AG20443 (cell line): ENCODE results near the gene SIT1.

Source experiments
- DNase-seq: peaks from one replicate; pipeline ENCODE4 v3.0.0; 2012; ENCODE audit warnings: low spot score, mixed read lengths

SIT1 gene

DNA sequence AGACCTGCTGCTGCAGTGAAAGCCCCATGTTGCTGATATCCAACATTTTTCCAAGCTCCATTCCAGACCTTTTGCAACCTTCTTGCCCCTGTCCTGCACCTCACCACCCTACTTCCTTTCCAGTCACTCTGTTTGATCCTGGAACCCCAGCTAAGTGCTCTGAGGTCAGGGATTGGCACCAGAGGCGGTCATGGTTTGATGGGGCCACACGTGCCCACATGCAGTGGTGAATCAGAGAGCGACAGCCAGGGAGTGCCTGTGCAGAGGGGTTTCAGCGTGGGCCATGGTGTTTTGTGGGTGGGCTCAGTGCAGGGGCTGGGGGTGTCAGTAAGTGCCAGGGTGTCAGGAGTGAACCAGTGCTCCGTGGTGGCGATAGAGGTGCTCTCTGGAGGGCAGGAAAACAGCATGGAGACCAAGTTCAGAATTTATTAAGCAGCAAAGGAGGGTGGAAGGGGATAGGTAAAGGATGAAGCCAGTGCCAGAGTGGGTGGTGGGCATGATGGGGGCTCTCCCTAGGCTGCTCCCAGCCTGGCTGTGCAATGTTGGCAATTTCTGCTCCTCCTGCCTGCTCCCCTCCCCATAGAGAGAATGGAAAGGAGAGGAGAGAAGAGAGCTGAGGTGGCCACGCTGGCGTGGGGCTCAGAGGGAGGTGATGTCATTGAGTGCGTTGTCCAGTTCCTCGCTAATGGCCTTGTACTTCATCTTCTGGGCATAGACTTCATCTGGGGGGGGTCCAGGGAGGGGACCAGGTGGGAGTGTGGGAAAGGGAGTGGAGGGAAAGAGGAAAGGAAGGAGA, 32.0 kb upstream of the SIT1 start:
- no peak for DNase-seq

GRCh38 chr9:35682051-35682450, 31.3 kb upstream of the SIT1 start:
- DNase-seq = no peak

DNA sequence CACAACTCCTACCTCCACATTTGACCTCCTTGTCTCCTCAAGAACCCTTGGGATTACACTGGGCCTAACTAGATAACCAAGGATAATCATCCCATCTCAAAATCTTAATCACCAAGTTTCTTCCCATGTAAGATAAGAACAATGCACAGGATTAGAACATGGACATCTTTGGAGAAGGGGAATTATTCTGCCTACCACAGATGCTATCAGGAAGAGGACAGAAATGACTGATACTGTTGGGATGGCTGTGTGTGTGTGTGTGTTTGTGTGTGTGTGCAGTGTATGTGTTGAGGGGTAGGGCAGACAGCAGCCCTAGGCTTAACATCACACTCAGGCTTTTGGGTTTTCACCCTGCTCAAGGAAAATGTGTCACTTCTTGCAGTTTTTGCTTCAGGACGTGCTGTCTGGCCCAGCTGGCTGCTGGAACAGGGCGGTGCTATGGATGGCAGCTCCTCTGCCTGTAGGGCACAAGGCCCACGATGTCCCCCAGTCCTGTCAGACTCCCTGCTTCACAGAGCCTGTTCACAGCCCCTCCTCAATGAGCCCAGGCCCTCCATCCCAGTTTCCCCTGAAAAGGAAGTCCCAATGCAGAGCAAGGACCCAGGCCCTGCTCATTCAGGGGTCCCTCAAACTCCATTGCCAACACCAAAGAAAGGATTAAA, 30.7 kb upstream of the SIT1 start:
- no peak for DNase-seq

GRCh38 chr9:35680331-35681105, 29.8 kb upstream of the SIT1 start:
- DNase-seq = peak; percentile 46

DNA sequence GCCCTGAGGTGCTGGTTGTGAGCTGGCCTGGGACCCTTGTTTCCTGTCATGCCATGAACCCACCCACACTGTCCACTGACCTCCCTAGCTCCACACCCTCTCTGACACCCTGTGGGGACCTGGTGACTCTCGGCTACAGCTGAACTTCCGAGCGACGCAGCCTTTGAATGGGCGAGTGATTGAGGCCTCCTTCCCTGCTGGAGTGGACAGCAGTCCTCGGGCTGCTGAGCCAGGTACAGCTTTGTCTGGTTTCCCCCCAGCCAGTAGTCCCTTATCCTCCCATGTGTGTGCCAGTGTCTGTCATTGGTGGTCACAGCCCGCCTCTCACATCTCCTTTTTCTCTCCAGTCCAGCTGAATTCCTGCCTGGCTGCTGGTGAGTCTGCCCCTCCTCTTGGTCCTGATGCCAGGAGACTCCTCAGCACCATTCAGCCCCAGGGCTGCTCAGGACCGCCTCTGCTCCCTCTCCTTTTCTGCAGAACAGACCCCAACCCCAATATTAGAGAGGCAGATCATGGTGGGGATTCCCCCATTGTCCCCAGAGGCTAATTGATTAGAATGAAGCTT, 29.1 kb upstream of the SIT1 start:
- DNase-seq = no peak

DNA sequence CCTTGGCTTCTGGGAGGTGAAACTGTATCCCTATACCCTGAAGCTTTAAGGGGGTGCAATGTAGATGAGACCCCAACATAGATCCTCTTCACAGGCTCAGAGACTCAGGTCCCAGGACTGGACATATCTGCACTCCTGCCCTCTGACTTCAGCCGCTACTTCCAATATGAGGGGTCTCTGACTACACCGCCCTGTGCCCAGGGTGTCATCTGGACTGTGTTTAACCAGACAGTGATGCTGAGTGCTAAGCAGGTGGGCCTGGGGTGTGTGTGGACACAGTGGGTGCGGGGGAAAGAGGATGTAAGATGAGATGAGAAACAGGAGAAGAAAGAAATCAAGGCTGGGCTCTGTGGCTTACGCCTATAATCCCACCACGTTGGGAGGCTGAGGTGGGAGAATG, 28.4 kb upstream of the SIT1 start:
- DNase-seq = no peak

GRCh38 chr9:35675732-35676392, 25.1 kb upstream of the SIT1 start:
- peak; percentile 57 for DNase-seq

- DNase-seq = no peak
Observed at GRCh38 chr9:35675204-35675603, 24.5 kb upstream of the SIT1 start.

GRCh38 chr9:35674025-35674361, 23.3 kb upstream of the SIT1 start:
- DNase-seq = no peak

DNA sequence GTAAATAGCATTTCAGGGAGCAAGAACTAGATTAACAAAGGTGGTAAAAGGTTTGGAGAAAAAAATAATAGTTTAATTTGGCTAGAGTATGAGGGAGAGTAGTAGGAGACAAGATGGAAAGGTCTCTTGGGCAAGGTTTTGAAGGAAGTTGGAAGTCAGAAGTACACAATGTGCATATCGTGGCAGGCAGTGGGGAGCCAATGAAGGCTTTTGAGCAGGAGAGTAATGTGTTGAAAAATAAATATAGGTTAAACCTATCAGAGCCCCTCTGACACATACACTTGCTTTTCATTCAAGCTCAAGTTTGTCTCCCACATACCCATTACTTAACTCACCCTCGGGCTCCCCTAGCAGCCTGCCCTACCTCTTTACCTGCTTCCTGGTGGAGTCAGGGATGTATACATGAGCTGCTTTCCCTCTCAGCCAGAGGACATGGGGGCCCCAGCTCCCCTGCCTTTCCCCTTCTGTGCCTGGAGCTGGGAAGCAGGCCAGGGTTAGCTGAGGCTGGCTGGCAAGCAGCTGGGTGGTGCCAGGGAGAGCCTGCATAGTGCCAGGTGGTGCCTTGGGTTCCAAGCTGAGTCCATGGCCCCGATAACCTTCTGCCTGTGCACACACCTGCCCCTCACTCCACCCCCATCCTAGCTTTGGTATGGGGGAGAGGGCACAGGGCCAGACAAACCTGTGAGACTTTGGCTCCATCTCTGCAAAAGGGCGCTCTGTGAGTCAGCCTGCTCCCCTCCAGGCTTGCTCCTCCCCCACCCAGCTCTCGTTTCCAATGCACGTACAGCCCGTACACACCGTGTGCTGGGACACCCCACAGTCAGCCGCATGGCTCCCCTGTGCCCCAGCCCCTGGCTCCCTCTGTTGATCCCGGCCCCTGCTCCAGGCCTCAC, 22.6 kb upstream of the SIT1 start, which contains the start of gene CA9:
CA9 (plus strand) TSS at position 797 of the 893 bp plus-strand sequence; CDS start at position 829, 32 bp downstream.
- no peak for DNase-seq

DNA sequence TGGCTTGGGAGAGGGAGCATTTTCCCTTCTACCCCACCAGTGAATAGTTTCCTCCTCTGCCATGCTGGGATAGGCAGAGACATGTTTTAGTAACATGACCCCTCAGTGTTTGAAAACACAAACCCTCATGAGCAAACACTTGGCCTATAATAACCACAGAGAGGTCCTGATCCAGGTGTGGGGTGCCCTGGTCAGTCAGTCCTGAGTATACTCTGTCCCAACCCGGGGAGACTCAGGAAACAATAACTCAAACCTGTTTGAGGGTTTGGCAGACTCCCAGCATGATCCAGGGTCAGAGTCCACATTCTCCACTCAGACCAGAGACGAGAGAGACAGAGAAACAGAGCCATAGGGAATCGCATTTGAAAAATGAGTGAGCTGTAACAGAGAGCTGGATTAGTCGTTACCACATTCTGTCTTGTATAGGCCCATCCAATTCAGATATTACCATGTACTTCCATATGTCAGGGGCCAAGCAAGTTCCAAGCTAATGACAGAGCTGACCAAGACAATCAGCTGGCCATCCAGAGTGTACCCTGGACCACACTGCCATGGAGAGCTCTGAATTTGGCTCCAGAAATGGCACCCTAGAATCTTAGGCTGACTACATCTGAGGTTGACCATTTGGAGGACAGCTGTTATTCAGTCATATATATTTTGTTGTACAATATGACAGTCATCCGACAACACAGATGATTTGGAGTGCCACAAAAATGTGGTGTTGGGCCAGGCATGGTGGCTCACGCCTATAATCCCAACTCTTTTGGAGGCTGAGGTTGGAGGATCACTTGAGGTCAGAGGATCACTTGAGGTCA, 18.8 kb upstream of the SIT1 start:
- no peak for DNase-seq

- no peak for DNase-seq
Observed at GRCh38 chr9:35667939-35668338, 17.2 kb upstream of the SIT1 start.

- no peak for DNase-seq
Observed at GRCh38 chr9:35666549-35666948, 15.8 kb upstream of the SIT1 start.

- DNase-seq = peak; percentile 30
Observed at GRCh38 chr9:35666045-35666444, 15.3 kb upstream of the SIT1 start.

GRCh38 chr9:35665471-35665818, 14.7 kb upstream of the SIT1 start:
- no peak for DNase-seq

DNA sequence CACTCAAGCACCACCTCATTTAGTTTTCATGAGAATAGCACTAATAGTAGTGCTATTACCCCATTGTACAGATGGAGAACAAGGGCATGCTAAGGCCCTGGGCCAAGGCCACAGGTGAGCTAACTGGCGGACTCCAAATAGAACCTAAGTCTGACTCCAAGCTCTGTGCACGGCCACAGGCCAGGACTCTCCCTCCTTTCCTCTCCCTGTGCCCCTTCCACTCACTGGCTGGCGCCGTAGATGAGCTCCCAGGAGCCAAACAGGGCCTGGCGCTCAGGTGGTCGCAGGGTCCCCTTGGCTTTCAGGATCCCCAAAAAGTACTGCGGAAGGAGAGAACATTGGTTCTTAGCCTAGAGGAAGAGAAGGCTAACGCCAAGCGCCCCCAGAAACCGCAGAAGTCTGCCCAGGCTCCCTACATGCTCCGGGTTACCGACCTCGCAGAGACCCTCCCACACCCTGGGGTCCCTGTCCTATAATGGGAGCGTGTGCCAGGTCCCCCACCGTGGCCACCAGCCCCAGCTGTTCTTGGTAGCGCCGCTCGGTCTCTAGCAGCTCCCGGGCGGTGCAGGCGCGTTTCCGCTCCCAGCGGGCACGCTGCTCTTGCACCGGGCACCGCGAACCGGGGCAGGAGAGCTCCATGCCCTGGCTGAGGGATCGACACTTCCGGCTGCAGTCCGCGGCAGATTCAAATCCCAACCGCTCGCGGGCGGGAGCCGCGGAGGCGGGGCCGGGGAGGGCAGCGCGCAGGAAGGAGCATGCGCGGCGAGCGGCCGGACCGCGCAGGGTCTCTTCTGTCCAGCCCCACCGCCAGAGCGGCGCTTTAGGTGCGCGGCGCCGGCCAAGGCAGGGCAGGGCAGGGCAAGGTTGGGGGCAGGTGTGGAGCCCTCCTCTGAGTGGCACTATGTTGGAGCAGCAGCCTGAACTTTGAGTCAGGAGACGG, 14.1 kb upstream of the SIT1 start, which contains the start of gene ARHGEF39:
ARHGEF39 (minus strand) TSS at position 665 of the 940 bp plus-strand sequence; CDS start at position 639, 26 bp downstream.
- DNase-seq = peak; percentile 97

GRCh38 chr9:35662437-35662836, 11.7 kb upstream of the SIT1 start:
- no peak for DNase-seq

GRCh38 chr9:35661756-35662350, 11.1 kb upstream of the SIT1 start:
- no peak for DNase-seq
